GM23338 (cell line): ENCODE data around the gene CEP78. TPM values are rescaled to one million over a fixed set of nuclear protein-coding genes. Genes with fewer than 3 reads are reported as not detected.
A peak's percentile ranks its signal among the peaks of the same experiment; 100 is the strongest.

ENCODE experiments used
- ATAC-seq: fragments of 200-7000 bp; cut with Tn5 transposase; 3 replicates; pipeline ENCODE4 v1.9.1; 2020
- DNase-seq: peaks from one replicate; pipeline ENCODE4 v3.0.0-alpha.2; 2015; ENCODE audit warnings: low spot score
- H2AFZ ChIP-seq: fragments of 200-600 bp; sonication (generic); 2 replicates; pipeline ENCODE4 v1.8.0; 2016; ENCODE audit warnings: antibody characterized with exemption, mild to moderate bottlenecking, moderate library complexity
- H3F3A ChIP-seq: fragments of 200-600 bp; sonication (generic); replicated peaks from 2 replicates; pipeline ENCODE4 v1.8.0; 2017; ENCODE audit warnings: antibody characterized with exemption, mixed run types, low read depth
- H3K27ac ChIP-seq: fragments of 200-600 bp; sonication (generic); 2 replicates; pipeline ENCODE4 v1.6.1; 2016; ENCODE audit warnings: low read depth
- H3K27me3 ChIP-seq: fragments of 200-600 bp; sonication (generic); 2 replicates; pipeline ENCODE4 v1.8.0; 2016; ENCODE audit warnings: mild to moderate bottlenecking, mixed run types, moderate library complexity; ENCODE audit not compliant: insufficient read depth
- H3K36me3 ChIP-seq: fragments of 200-600 bp; sonication (generic); 2 replicates; pipeline ENCODE4 v1.8.0; 2016; ENCODE audit warnings: mild to moderate bottlenecking; ENCODE audit not compliant: insufficient read depth
- H3K4me1 ChIP-seq: fragments of 200-600 bp; sonication (generic); 2 replicates; pipeline ENCODE4 v1.8.0; 2016; ENCODE audit warnings: mild to moderate bottlenecking, moderate library complexity; ENCODE audit not compliant: insufficient read depth
- H3K4me2 ChIP-seq: fragments of 200-600 bp; sonication (generic); 2 replicates; pipeline ENCODE4 v1.7.1; 2017; ENCODE audit warnings: mixed run types
- H3K4me3 ChIP-seq: fragments of 200-600 bp; sonication (generic); 2 replicates; pipeline ENCODE4 v1.6.1; 2016; ENCODE audit warnings: mixed run types
- H3K79me2 ChIP-seq: fragments of 200-600 bp; sonication (generic); replicated peaks from 2 replicates; pipeline ENCODE4 v1.8.0; 2017; ENCODE audit warnings: mild to moderate bottlenecking; ENCODE audit not compliant: insufficient read depth
- H3K9me2 ChIP-seq: fragments of 200-600 bp; sonication (generic); 2 replicates; pipeline ENCODE4 v1.8.0; 2017; ENCODE audit not compliant: insufficient read depth
- H4K20me1 ChIP-seq: fragments of 200-600 bp; sonication (generic); replicated peaks from 2 replicates; pipeline ENCODE4 v1.8.0; 2017; ENCODE audit warnings: mild to moderate bottlenecking; ENCODE audit not compliant: insufficient read depth
- H3K27ac Mint-ChIP-seq: 2 replicates; pipeline ENCODE4 v1.8.0; 2020; ENCODE audit warnings: inconsistent platforms, mild to moderate bottlenecking, moderate library complexity, mixed read lengths
- H3K27me3 Mint-ChIP-seq: 3 replicates; pipeline ENCODE4 v1.8.0; 2022; ENCODE audit warnings: low read depth, mild to moderate bottlenecking, moderate library complexity, mixed read lengths, inconsistent platforms; ENCODE audit not compliant: insufficient read depth, poor library complexity
- H3K36me3 Mint-ChIP-seq: 3 replicates; pipeline ENCODE4 v1.8.0; 2021; ENCODE audit warnings: low read depth, mild to moderate bottlenecking, inconsistent platforms, moderate library complexity, mixed read lengths
- H3K4me1 Mint-ChIP-seq: 3 replicates; pipeline ENCODE4 v1.8.0; 2020; ENCODE audit warnings: mild to moderate bottlenecking, inconsistent platforms, mixed read lengths
- H3K4me3 Mint-ChIP-seq: 3 replicates; pipeline ENCODE4 v1.8.0; 2021; ENCODE audit warnings: moderate library complexity, mild to moderate bottlenecking, inconsistent platforms, mixed read lengths
- H3K9me3 Mint-ChIP-seq: 3 replicates; pipeline ENCODE4 v1.8.0; 2020; ENCODE audit warnings: moderate library complexity, mild to moderate bottlenecking, inconsistent platforms, mixed read lengths
- CREB1 ChIP-seq: fragments of 250-450 bp; sonication (Bioruptor Pico); IDR thresholded peaks from 2 replicates; pipeline ENCODE4 v1.5.0; 2020; ENCODE audit warnings: low read depth, mild to moderate bottlenecking, moderate library complexity
- CTCF ChIP-seq, 2 experiments: fragments of 200-600 bp in 1 of 2; sonication (generic) in 1 of 2; conservative IDR thresholded peaks; 2 replicates each; pipeline versions ENCODE4 v1.5.1 to v1.6.1; 2016 to 2017; ENCODE audit warnings: antibody characterized with exemption in 2 of 2, low read depth in 2 of 2, mild to moderate bottlenecking in 2 of 2, moderate library complexity in 1 of 2
- EZH2phosphoT487 ChIP-seq: fragments of 200-600 bp; sonication (generic); IDR thresholded peaks from one replicate; pipeline ENCODE4 v1.8.1; 2018; ENCODE audit warnings: antibody characterized with exemption; ENCODE audit not compliant: unreplicated experiment
- JUNB ChIP-seq: IDR thresholded peaks from one replicate; pipeline ENCODE4 v1.6.1; 2016; ENCODE audit warnings: antibody characterized with exemption; ENCODE audit not compliant: unreplicated experiment
- POLR2AphosphoS5 ChIP-seq: IDR thresholded peaks from 2 replicates; pipeline ENCODE4 v1.6.1; 2016; ENCODE audit warnings: antibody characterized with exemption, low read depth
- REST ChIP-seq: IDR thresholded peaks from one replicate; pipeline ENCODE4 v1.6.1; 2018; ENCODE audit warnings: antibody characterized with exemption; ENCODE audit not compliant: unreplicated experiment
- STAT1 ChIP-seq: IDR thresholded peaks from one replicate; pipeline ENCODE4 v1.6.1; 2016; ENCODE audit warnings: antibody characterized with exemption; ENCODE audit not compliant: unreplicated experiment
- ZNF114 ChIP-seq: fragments of 250-450 bp; sonication (Bioruptor Pico); IDR thresholded peaks from 2 replicates; pipeline ENCODE4 v1.5.0; 2020; ENCODE audit warnings: mild to moderate bottlenecking, moderate library complexity
- ZNF331 ChIP-seq: fragments of 250-450 bp; sonication (Bioruptor Pico); IDR thresholded peaks from 2 replicates; pipeline ENCODE4 v1.5.0; 2020; ENCODE audit warnings: low read depth, mild to moderate bottlenecking, moderate library complexity
- ZNF462 ChIP-seq: fragments of 250-450 bp; sonication (Bioruptor Pico); IDR thresholded peaks from 2 replicates; pipeline ENCODE4 v1.5.0; 2020; ENCODE audit warnings: mild to moderate bottlenecking, moderate library complexity
- polyA plus RNA-seq: library from polyadenylated mRNA; unstranded; fragments of >200 nt; fragmentation: Nextera tagmentation; extraction: Ambion mirVana; gene quantifications from 2 replicates; pipeline ENCODE4 v1.2.1, GENCODE V29; 2016
- total RNA-seq: library from RNA; depleted of rRNA; stranded (reverse); fragments of >200 nt; shearing (Covaris generic); gene quantifications from 2 replicates; pipeline ENCODE4 v1.2.3, GENCODE V29; 2014

Gene CEP78
- total and polyA plus RNA-seq, 2 experiments from 2014 or later: 19.9 to 48.3 TPM

- TF ChIP-seq ZNF462 (CRISPR knock-in tag): no peak
- no peak for TF ChIP-seq REST
- no peak for TF ChIP-seq JUNB
- no peak for TF ChIP-seq ZNF114 (CRISPR knock-in tag)
Measured at GRCh38 chr9:78300209-78300608, 64.3 kb downstream of the CEP78 start (continued).

- H4K20me1 ChIP-seq: peaks cover 72% of the 10 kb centered on the region
- no peaks in the 10 kb centered on the region for H3K27me3 ChIP-seq
- no peak overlapping the region for H3K4me3 ChIP-seq
- no peaks in the 10 kb centered on the region for H3K9me2 ChIP-seq
- peaks cover 95% of the 10 kb centered on the region for H3K36me3 Mint-ChIP-seq
- H3K27ac ChIP-seq: no peak overlapping the region
- H3K4me1 ChIP-seq: peaks cover 12% of the 10 kb centered on the region
- DNase-seq: no peak
- peaks cover 25% of the 10 kb centered on the region for H3K27me3 Mint-ChIP-seq
- H3K36me3 ChIP-seq: peaks cover 68% of the 10 kb centered on the region
- peaks cover 32% of the 10 kb centered on the region for H3K4me1 Mint-ChIP-seq
- H3K27ac Mint-ChIP-seq: no peak overlapping the region
- H3F3A ChIP-seq: peaks cover 17% of the 10 kb centered on the region
- no peak overlapping the region for H2AFZ ChIP-seq
- H3K9me3 Mint-ChIP-seq: peaks cover 8% of the 10 kb centered on the region; the same call in 2 of the 3 replicates
- peak overlapping the region; percentile 30; the same call in 1 of the 3 replicates for H3K4me3 Mint-ChIP-seq
- no peak overlapping the region for H3K4me2 ChIP-seq
- peaks cover 95% of the 10 kb centered on the region for H3K79me2 ChIP-seq
- ATAC-seq: no peak
- TF ChIP-seq ZNF114 (CRISPR knock-in tag) (no peak), JUNB (no peak), STAT1 (no peak), EZH2phosphoT487 (no peak), REST (no peak), CTCF (conservative IDR thresholded peaks at IDR 0.05; ENCODE audit: low read depth in 2 of 2) (no peak), POLR2AphosphoS5 (no peak), CREB1 (CRISPR knock-in tag) (no peak), ZNF331 (CRISPR knock-in tag) (no peak)
Measured at GRCh38 chr9:78301466-78301865, 65.6 kb downstream of the CEP78 start.
